ENCODE results near the gene LACC1. TPM values are rescaled to one million over a fixed set of nuclear protein-coding genes. Genes with fewer than 3 reads are reported as not detected.

Gene LACC1
- total and polyA plus RNA-seq, 2 donors from 2014 or later = 3.1 to 12.2 TPM

Other genes starting within 250 kb of the LACC1 start
- gene ENOX1, start 92.9 kb upstream of the LACC1 start, total RNA-seq = 4.9 TPM
- gene ENOX1, start 92.9 kb upstream of the LACC1 start, polyA plus RNA-seq (ENCODE audit: insufficient read depth, low read depth, low replicate concordance) = 6.8 TPM
- 11.7 TPM for gene CCDC122, start 164 bp upstream of the LACC1 start, total RNA-seq
- gene CCDC122, start 164 bp upstream of the LACC1 start, polyA plus RNA-seq (ENCODE audit: insufficient read depth, low read depth, low replicate concordance) = 4.3 TPM